Skeletal muscle tissue (tissue), 4 donors: ENCODE measurements around the gene CYP2S1. TPM values are rescaled to one million over a fixed set of nuclear protein-coding genes. Genes with fewer than 3 reads are reported as not detected.
"Not testable (repeated sequence)": the region's sequence is repeated elsewhere in the genome, so short reads cannot be mapped to it uniquely, and the experiment has no call there.

ENCODE experiments used
- H3K27ac ChIP-seq: one replicate; pipeline ENCODE4 v1.7.0; 2013; ENCODE audit warnings: mild to moderate bottlenecking, low read depth, low read length, inconsistent platforms
- H3K27me3 ChIP-seq, 3 donors: one replicate each; pipeline ENCODE4 v1.7.0; 2013; ENCODE audit warnings: low read length in 3 of 3; ENCODE audit not compliant: control insufficient read depth in 3 of 3, insufficient read depth in 3 of 3
- H3K36me3 ChIP-seq, 3 donors: one replicate each; pipeline ENCODE4 v1.7.0; 2013; ENCODE audit warnings: low read length in 3 of 3; ENCODE audit not compliant: control insufficient read depth in 3 of 3, insufficient read depth in 3 of 3
- H3K4me1 ChIP-seq, 3 donors: one replicate each; pipeline ENCODE4 v1.7.0; 2013; ENCODE audit warnings: low read length in 3 of 3, mild to moderate bottlenecking in 3 of 3; ENCODE audit not compliant: control insufficient read depth in 3 of 3, insufficient read depth in 3 of 3
- H3K4me3 ChIP-seq, 3 donors: one replicate each; pipeline ENCODE4 v1.7.0; 2013; ENCODE audit warnings: low read length in 3 of 3
- H3K9ac ChIP-seq, 3 donors: one replicate each; pipeline ENCODE4 v1.7.0; 2013; ENCODE audit warnings: low read length in 3 of 3, mild to moderate bottlenecking in 3 of 3, moderate library complexity in 2 of 3, low read depth in 1 of 3
- H3K9me3 ChIP-seq, 3 donors: one replicate each; pipeline ENCODE4 v1.7.0; 2013; ENCODE audit warnings: low read length in 3 of 3; ENCODE audit not compliant: control insufficient read depth in 3 of 3
- total RNA-seq: library from RNA; depleted of rRNA; stranded (reverse); fragments of >200 nt; gene quantifications from one replicate; pipeline ENCODE4 v1.2.3, GENCODE V29; 2014
- donor health status: Osteomylitis.

The CYP2S1 gene, protein sequence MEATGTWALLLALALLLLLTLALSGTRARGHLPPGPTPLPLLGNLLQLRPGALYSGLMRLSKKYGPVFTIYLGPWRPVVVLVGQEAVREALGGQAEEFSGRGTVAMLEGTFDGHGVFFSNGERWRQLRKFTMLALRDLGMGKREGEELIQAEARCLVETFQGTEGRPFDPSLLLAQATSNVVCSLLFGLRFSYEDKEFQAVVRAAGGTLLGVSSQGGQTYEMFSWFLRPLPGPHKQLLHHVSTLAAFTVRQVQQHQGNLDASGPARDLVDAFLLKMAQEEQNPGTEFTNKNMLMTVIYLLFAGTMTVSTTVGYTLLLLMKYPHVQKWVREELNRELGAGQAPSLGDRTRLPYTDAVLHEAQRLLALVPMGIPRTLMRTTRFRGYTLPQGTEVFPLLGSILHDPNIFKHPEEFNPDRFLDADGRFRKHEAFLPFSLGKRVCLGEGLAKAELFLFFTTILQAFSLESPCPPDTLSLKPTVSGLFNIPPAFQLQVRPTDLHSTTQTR
- total RNA-seq, result 1.6 TPM

DNA sequence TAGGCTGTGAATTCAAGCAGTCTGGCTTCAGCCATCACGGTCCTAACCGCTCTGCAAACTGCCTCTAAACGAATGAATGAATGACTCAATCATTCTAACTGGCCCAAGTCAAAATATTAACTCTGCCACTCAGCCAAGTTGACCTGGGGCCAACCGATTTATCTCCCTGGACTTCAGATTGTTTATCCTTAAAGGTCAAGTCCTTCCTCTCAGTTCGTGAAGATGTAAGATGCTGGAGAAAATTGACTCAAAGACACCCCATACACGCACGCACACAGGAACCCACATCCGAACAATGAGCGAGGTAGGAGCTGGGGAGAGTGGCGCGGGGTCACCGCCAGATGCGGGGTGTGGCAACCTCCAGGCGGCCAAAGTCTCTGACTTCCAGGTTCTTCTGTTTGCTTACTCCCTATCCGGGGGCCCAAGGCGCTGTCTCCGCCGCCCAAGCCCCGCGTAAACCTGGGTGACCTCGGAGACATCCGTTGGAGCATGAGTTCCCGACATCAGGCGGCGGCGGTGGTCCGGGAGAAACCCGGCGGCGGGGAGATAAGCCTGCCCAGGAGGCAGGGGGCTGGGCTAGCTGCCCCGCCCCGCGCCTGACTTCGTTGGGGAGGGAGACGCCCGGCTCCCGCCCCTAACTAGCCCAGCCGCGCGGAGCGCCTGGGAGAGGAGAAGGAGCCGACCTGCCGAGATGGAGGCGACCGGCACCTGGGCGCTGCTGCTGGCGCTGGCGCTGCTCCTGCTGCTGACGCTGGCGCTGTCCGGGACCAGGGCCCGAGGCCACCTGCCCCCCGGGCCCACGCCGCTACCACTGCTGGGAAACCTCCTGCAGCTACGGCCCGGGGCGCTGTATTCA lies at the start of gene CYP2S1:
TSS of gene CYP2S1 (plus strand) at position 646 of the 856 bp plus-strand sequence. CDS start at position 692, 46 bp downstream.
- Histone ChIP-seq H3K9ac (no peak within 1 kb of the TSS), H3K27me3 (peaks cover 34 to 49% (median 38%) of the 10 kb centered on the region in 3 donors), H3K4me3 (no peak within 1 kb of the TSS)

DNA sequence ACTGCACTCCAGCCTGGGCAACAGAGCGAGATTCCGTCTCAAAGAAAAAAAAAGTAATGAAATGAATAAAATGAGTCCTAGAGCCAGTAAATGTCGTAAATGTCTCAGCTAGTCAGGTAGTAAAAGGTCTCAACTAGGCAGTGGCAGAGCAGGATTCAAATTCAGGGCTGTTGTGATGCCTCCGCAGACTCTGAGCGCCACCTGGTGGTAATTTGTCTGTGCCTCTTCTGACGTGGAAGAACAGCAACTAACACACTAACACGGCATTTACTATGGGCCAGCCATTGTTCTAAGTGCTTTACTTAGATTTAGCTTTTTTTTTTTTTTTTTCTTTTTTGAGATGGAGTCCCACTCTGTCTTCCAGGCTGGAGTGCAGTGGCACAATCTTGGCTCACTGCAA lies 48.6 kb upstream of the CYP2S1 start:
- H3K4me1 ChIP-seq, result no peaks in the 10 kb centered on the region
- H3K27me3 ChIP-seq, result peaks cover 0 to 3% (median 0%) of the 10 kb centered on the region in 3 donors
- H3K36me3 ChIP-seq, result no peaks in the 10 kb centered on the region
- no peak overlapping the region for H3K9ac ChIP-seq
- H3K4me3 ChIP-seq, result no peak overlapping the region
- H3K9me3 ChIP-seq, result no peaks in the 10 kb centered on the region
- H3K27ac ChIP-seq, result no peak overlapping the region

More for the DNA sequence above, at the start of gene CYP2S1:
- no peak within 1 kb of the TSS for H3K27ac ChIP-seq
- H3K4me1 ChIP-seq, result no peaks in the 10 kb centered on the region
- no peaks in the 10 kb centered on the region for H3K36me3 ChIP-seq
- no peaks in the 10 kb centered on the region for H3K9me3 ChIP-seq

GRCh38 chr19:41149831-41150230 lies 43.2 kb upstream of the CYP2S1 start:
- H3K27me3 ChIP-seq, result peaks cover 0 to 3% (median 0%) of the 10 kb centered on the region in 3 donors

GRCh38 chr19:41150986-41151385 lies 42.0 kb upstream of the CYP2S1 start:
- not testable (repeated sequence) for H3K27me3 ChIP-seq, H3K4me3 ChIP-seq, H3K9me3 ChIP-seq, H3K27ac ChIP-seq, H3K9ac ChIP-seq, H3K36me3 ChIP-seq, H3K4me1 ChIP-seq

More at GRCh38 chr19:41149831-41150230, 43.2 kb upstream of the CYP2S1 start:
- H3K9ac ChIP-seq, result no peak overlapping the region
- H3K4me3 ChIP-seq, result no peak overlapping the region
- H3K27ac ChIP-seq, result no peak overlapping the region
- no peaks in the 10 kb centered on the region for H3K4me1 ChIP-seq
- H3K36me3 ChIP-seq, result no peaks in the 10 kb centered on the region
- no peaks in the 10 kb centered on the region for H3K9me3 ChIP-seq

- Histone ChIP-seq H3K9ac (no peak overlapping the region), H3K4me3 (no peak overlapping the region), H3K4me1 (no peaks in the 10 kb centered on the region), H3K27ac (no peak overlapping the region), H3K27me3 (no peaks in the 10 kb centered on the region), H3K9me3 (peaks cover 0 to 2% (median 0%) of the 10 kb centered on the region in 3 donors), H3K36me3 (no peaks in the 10 kb centered on the region)
These were observed 39.0 kb upstream of the CYP2S1 start for GRCh38 chr19:41154060-41154459.

GRCh38 chr19:41156207-41156606 lies 36.8 kb upstream of the CYP2S1 start:
- Histone ChIP-seq H3K9ac (no peak overlapping the region), H3K4me3 (no peak overlapping the region), H3K27me3 (no peaks in the 10 kb centered on the region), H3K27ac (no peak overlapping the region), H3K4me1 (no peaks in the 10 kb centered on the region), H3K9me3 (peaks cover 0 to 2% (median 0%) of the 10 kb centered on the region in 3 donors), H3K36me3 (no peaks in the 10 kb centered on the region)

GRCh38 chr19:41159881-41160280 lies 33.1 kb upstream of the CYP2S1 start:
- Histone ChIP-seq H3K4me3 (no peak overlapping the region), H3K36me3 (no peaks in the 10 kb centered on the region), H3K9me3 (peaks cover 0 to 2% (median 0%) of the 10 kb centered on the region in 3 donors), H3K4me1 (no peaks in the 10 kb centered on the region), H3K27me3 (no peaks in the 10 kb centered on the region), H3K27ac (no peak overlapping the region), H3K9ac (no peak overlapping the region)

- Histone ChIP-seq H3K4me1 (no peaks in the 10 kb centered on the region), H3K27me3 (no peaks in the 10 kb centered on the region), H3K36me3 (no peaks in the 10 kb centered on the region), H3K9ac (no peak overlapping the region), H3K9me3 (peaks cover 0 to 2% (median 0%) of the 10 kb centered on the region in 3 donors), H3K4me3 (no peak overlapping the region), H3K27ac (no peak overlapping the region)
These were observed 31.1 kb upstream of the CYP2S1 start for GRCh38 chr19:41161903-41162302.

DNA sequence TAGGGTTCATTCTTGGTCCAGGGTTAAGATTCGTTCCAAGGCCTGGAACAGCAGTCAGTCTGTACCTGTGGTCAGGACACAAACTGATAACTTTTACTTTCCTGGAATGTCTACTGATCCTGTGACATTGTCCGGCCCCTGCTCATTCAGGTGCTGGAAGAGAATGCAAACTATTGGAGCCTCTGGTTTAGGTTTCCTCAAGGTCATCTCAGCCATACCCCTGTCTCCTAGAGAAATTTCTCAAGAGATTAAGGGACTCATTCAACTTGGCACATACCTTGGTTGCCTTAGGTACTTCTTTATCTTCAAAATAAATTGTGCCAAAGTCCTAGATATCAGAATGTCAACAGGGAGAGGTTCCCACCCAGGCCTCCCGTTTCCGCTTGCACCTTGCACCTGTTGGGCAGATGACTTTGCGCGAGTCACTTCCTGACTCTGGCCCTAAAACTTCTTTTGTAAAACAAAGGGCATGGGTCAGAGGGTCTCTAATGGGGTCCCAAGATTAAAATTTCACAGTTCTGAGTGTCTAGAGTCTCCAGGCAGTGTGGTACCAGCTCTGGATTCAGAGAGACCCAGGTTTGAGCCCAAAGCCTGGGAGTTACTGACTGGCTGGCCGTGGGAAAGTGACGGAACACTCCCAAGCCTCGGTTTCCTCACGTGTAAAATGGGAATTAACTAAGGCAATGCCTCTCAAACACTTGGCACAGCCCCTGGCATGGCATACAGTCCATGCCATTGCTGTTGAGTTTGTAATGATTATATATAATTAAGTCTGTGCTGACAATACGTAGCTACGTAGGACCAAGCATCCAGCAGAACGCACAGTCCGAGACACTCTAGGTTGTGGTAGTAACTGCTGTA lies 25.8 kb upstream of the CYP2S1 start:
- Histone ChIP-seq H3K4me3 (no peak overlapping the region), H3K27ac (no peak overlapping the region), H3K27me3 (peaks cover 0 to 3% (median 0%) of the 10 kb centered on the region in 3 donors), H3K9me3 (no peaks in the 10 kb centered on the region), H3K4me1 (no peaks in the 10 kb centered on the region), H3K9ac (no peak overlapping the region), H3K36me3 (no peaks in the 10 kb centered on the region)
